ENCODE results near the gene BCAS4. TPM values are rescaled to one million over a fixed set of nuclear protein-coding genes. Genes with fewer than 3 reads are reported as not detected.

The BCAS4 gene
- total RNA-seq, 4 donors from 2014 or later, result 0.66 to 91.6 (median 1.9) TPM

GRCh38 chr20:50753152-50753551 lies 41.7 kb upstream of the BCAS4 start:
- Histone ChIP-seq H3K4me1 (no peaks in the 10 kb centered on the region), H3K27ac (no peak overlapping the region), H3K27me3 (no peaks in the 10 kb centered on the region), H3K4me3 (no peak overlapping the region), H3K9me3 (no peaks in the 10 kb centered on the region), H3K36me3 (peaks cover 0 to 10% (median 0%) of the 10 kb centered on the region in 3 donors)
- TF ChIP-seq CTCF (IDR thresholded peaks at IDR 0.05) (no peak), POLR2A (IDR thresholded peaks at IDR 0.05) (no peak)
- no peak for DNase-seq

- H3K9me3 ChIP-seq, result no peaks in the 10 kb centered on the region
- DNase-seq, result no peak
These were observed 40.4 kb upstream of the BCAS4 start for GRCh38 chr20:50754420-50754819.

GRCh38 chr20:50756447-50756846 lies 38.4 kb upstream of the BCAS4 start:
- TF ChIP-seq CTCF (IDR thresholded peaks at IDR 0.05), result peak in 1 of 6 experiments; percentile 13
- no peak for TF ChIP-seq POLR2A (IDR thresholded peaks at IDR 0.05)
- Histone ChIP-seq H3K36me3 (no peaks in the 10 kb centered on the region), H3K27me3 (no peaks in the 10 kb centered on the region), H3K9me3 (no peaks in the 10 kb centered on the region), H3K27ac (no peak overlapping the region), H3K4me3 (no peak overlapping the region), H3K4me1 (peaks cover 0 to 4% (median 0%) of the 10 kb centered on the region in 4 donors)
- no peak for DNase-seq

More at GRCh38 chr20:50754420-50754819, 40.4 kb upstream of the BCAS4 start:
- Histone ChIP-seq H3K27me3 (no peaks in the 10 kb centered on the region), H3K27ac (no peak overlapping the region), H3K4me3 (no peak overlapping the region), H3K36me3 (peaks cover 0 to 10% (median 0%) of the 10 kb centered on the region in 3 donors), H3K4me1 (no peaks in the 10 kb centered on the region)
- no peak for TF ChIP-seq POLR2A (IDR thresholded peaks at IDR 0.05)
- no peak for TF ChIP-seq CTCF (IDR thresholded peaks at IDR 0.05)

- H3K4me1 ChIP-seq, result peaks cover 0 to 19% (median 0%) of the 10 kb centered on the region in 4 donors
- DNase-seq, result no peak
- H3K4me3 ChIP-seq, result no peak overlapping the region
- no peaks in the 10 kb centered on the region for H3K27me3 ChIP-seq
- no peaks in the 10 kb centered on the region for H3K36me3 ChIP-seq
- TF ChIP-seq CTCF (IDR thresholded peaks at IDR 0.05) (no peak), POLR2A (IDR thresholded peaks at IDR 0.05) (no peak)
- H3K27ac ChIP-seq, result no peak overlapping the region
- no peaks in the 10 kb centered on the region for H3K9me3 ChIP-seq
These were observed 36.4 kb upstream of the BCAS4 start for GRCh38 chr20:50758469-50758868.

- no peak for TF ChIP-seq CTCF (IDR thresholded peaks at IDR 0.05)
- no peak for TF ChIP-seq POLR2A (IDR thresholded peaks at IDR 0.05)
- Histone ChIP-seq H3K4me3 (no peak overlapping the region), H3K9me3 (no peaks in the 10 kb centered on the region), H3K4me1 (peaks cover 0 to 19% (median 0%) of the 10 kb centered on the region in 4 donors), H3K36me3 (no peaks in the 10 kb centered on the region), H3K27me3 (no peaks in the 10 kb centered on the region), H3K27ac (no peak overlapping the region)
- DNase-seq, result no peak
These were observed 35.9 kb upstream of the BCAS4 start for GRCh38 chr20:50758992-50759391.

GRCh38 chr20:50759678-50760077 lies 35.2 kb upstream of the BCAS4 start:
- Histone ChIP-seq H3K27me3 (no peaks in the 10 kb centered on the region), H3K9me3 (no peaks in the 10 kb centered on the region), H3K4me1 (peaks cover 0 to 19% (median 0%) of the 10 kb centered on the region in 4 donors), H3K4me3 (no peak overlapping the region), H3K27ac (no peak overlapping the region), H3K36me3 (no peaks in the 10 kb centered on the region)
- no peak for TF ChIP-seq CTCF (IDR thresholded peaks at IDR 0.05)
- no peak for TF ChIP-seq POLR2A (IDR thresholded peaks at IDR 0.05)
- DNase-seq, result no peak
